K562 (cell line): Measurements from ENCODE around the gene PEX7. TPM values are rescaled to one million over a fixed set of nuclear protein-coding genes. Genes with fewer than 3 reads are reported as not detected.

ENCODE experiments used
- ADNP ChIP-seq: fragments of 200-800 bp; sonication (Bioruptor generic); IDR thresholded peaks from 2 replicates; pipeline ENCODE4 v1.6.1; 2016; ENCODE audit warnings: missing genetic modification characterization, missing compliant biosample characterization
- BRCA1 ChIP-seq, 2 experiments: fragments of 450-650 bp in 1 of 2; sonication (generic) in 1 of 2; formaldehyde crosslinking in 1 of 2; IDR thresholded peaks; 2 replicates each; pipeline versions ENCODE4 v1.5.0 to v1.6.1; 2017 to 2020; ENCODE audit warnings: mild to moderate bottlenecking in 1 of 2, missing genetic modification reagents in 1 of 2
- HNRNPL ChIP-seq: fragments of 200-400 bp; formaldehyde crosslinking; IDR thresholded peaks from 2 replicates; pipeline ENCODE4 v1.6.1; 2017; ENCODE audit warnings: low read depth, mild to moderate bottlenecking, low read length
- ILK ChIP-seq: fragments of 450-650 bp; IDR thresholded peaks from 2 replicates; pipeline ENCODE4 v1.6.1; 2016; ENCODE audit warnings: missing genetic modification characterization, low read depth, mild to moderate bottlenecking, missing compliant biosample characterization, moderate library complexity, borderline replicate concordance
- MTA1 ChIP-seq: fragments of 450-650 bp; IDR thresholded peaks from 2 replicates; pipeline ENCODE4 v1.6.1; 2017; ENCODE audit warnings: borderline replicate concordance
- TCF3 ChIP-seq: sonication (generic); formaldehyde crosslinking; IDR thresholded peaks from 2 replicates; pipeline ENCODE4 v1.4.0; 2020; ENCODE audit warnings: mild to moderate bottlenecking, missing genetic modification reagents
- ZNF77 ChIP-seq: fragments of 250-450 bp; sonication (Bioruptor Pico); IDR thresholded peaks from 2 replicates; pipeline ENCODE4 v1.5.0; 2020
- polyA plus RNA-seq, 8 experiments: library from polyadenylated mRNA; depleted of rRNA in 4 of 8; stranded (reverse) in 5 of 8; unstranded in 3 of 8; fragments of >200 nt; fragmentation: Nextera tagmentation in 2 of 8; fragmentation: Illumina TruSeq in 1 of 8; extraction: Ambion mirVana in 2 of 8; extraction: Trizol in 1 of 8; gene quantifications; 2 replicates each; pipeline versions ENCODE4 v1.2.1 to v1.2.3, GENCODE V29; 2011 to 2014; ENCODE audit warnings: inconsistent platforms in 1 of 8, missing spikeins in 1 of 8
- total RNA-seq, 7 experiments: library from RNA; depleted of rRNA in 6 of 7; stranded (reverse); fragments of >200 nt in 6 of 7; fragmentation: Illumina TruSeq in 2 of 7; extraction: Trizol in 2 of 7; gene quantifications; 2 replicates each; pipeline versions ENCODE4 v1.2.1 to v1.2.3, GENCODE V29; 2011 to 2021; ENCODE audit warnings: low replicate concordance in 1 of 7
- TF ChIP-seq, protein P1 (sequence below): fragments of 450-650 bp; formaldehyde crosslinking; IDR thresholded peaks from 2 replicates; pipeline ENCODE4 v1.4.0; 2022; ENCODE audit warnings: missing genetic modification characterization
- TF ChIP-seq, protein P2 (sequence below): sonication (generic); formaldehyde crosslinking; IDR thresholded peaks from 2 replicates; pipeline ENCODE4 v1.8.0; 2022; ENCODE audit warnings: mild to moderate bottlenecking, missing genetic modification reagents
- TF ChIP-seq, protein P3 (sequence below): IDR thresholded peaks from 2 replicates; pipeline ENCODE4 v1.6.1; 2012; ENCODE audit warnings: low read depth, low read length, improper control_type of control experiment, borderline replicate concordance
- TF ChIP-seq, protein P4 (sequence below): fragments of 250-450 bp; sonication (Bioruptor Pico); IDR thresholded peaks from 2 replicates; pipeline ENCODE4 v1.9.0; 2021; ENCODE audit warnings: mild to moderate bottlenecking
- TF ChIP-seq, protein P5 (sequence below): fragments of 450-650 bp; IDR thresholded peaks from 2 replicates; pipeline ENCODE4 v1.6.1; 2016; ENCODE audit warnings: mild to moderate bottlenecking
- TF ChIP-seq, protein P6 (sequence below): IDR thresholded peaks from 2 replicates; pipeline ENCODE4 v1.6.1; 2016; ENCODE audit warnings: missing genetic modification characterization, missing compliant biosample characterization
- TF ChIP-seq, protein P7 (sequence below): IDR thresholded peaks from 2 replicates; pipeline ENCODE4 v1.6.1; 2011; ENCODE audit warnings: borderline replicate concordance, low read depth, mild to moderate bottlenecking, moderate library complexity, low read length; ENCODE audit not compliant: insufficient read depth, poor library complexity, severe bottlenecking

The PEX7 gene
- total and polyA plus RNA-seq, 9 of the 15 experiments (the other 6 are each of a cell fraction or from before 2014, with no cell fraction given), result 1.6 to 12.9 (median 9.1) TPM

DNA sequence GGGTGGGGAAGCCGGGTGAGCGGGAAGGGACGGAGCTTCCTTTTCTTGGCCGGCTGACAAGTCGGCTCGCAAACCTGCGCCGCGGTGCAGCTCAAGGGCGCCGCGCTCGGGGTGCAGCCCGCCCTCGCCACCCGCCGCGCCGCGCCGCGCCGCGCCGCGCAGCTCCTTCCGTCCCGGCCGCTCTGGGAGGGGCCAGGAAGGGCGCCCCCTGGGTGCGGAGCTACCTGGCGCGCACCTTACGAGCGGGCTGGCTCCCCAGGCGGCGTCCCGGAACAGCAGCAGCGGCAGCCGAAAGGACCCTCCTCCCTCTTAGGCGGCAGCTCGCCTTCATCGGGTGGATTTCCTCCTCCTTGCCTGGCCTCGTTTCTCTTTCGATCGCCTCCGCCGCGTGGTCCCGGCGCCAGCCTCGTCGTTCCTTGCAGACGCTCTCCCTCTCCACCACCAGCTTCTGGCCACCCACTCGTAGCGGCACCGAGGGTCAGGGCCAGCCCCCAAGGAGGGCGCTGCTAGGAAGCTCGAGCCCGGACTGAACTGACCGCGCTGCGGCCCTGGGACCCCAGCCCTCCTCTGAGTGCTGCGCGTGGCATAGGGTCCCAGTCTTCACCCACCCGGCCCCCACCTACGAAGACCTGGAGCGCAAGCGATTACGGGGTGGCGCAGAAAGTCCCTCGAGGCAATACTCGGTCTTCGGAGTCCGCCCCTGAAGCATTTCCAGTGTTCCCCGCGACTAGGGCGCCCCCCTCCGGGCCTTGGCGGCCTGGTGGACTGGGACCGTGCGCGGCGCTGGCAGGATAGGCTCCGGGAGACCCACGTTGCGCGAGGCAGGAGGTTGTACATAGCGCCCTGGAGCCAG, 29.8 kb upstream of the PEX7 start, which contains the start of gene MAP3K5 (continued):
- TF ChIP-seq, protein P1, sequence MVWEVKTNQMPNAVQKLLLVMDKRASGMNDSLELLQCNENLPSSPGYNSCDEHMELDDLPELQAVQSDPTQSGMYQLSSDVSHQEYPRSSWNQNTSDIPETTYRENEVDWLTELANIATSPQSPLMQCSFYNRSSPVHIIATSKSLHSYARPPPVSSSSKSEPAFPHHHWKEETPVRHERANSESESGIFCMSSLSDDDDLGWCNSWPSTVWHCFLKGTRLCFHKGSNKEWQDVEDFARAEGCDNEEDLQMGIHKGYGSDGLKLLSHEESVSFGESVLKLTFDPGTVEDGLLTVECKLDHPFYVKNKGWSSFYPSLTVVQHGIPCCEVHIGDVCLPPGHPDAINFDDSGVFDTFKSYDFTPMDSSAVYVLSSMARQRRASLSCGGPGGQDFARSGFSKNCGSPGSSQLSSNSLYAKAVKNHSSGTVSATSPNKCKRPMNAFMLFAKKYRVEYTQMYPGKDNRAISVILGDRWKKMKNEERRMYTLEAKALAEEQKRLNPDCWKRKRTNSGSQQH (CRISPR knock-in tag), result peak; percentile 89
- TF ChIP-seq, protein P2, sequence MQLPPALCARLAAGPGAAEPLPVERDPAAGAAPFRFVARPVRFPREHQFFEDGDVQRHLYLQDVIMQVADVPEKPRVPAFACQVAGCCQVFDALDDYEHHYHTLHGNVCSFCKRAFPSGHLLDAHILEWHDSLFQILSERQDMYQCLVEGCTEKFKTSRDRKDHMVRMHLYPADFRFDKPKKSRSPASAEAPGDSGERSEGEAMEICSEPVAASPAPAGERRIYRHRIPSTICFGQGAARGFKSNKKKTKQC (CRISPR knock-in tag), result peak; percentile 81; the same call in 1 of the 2 replicates
- TF ChIP-seq, protein P3, sequence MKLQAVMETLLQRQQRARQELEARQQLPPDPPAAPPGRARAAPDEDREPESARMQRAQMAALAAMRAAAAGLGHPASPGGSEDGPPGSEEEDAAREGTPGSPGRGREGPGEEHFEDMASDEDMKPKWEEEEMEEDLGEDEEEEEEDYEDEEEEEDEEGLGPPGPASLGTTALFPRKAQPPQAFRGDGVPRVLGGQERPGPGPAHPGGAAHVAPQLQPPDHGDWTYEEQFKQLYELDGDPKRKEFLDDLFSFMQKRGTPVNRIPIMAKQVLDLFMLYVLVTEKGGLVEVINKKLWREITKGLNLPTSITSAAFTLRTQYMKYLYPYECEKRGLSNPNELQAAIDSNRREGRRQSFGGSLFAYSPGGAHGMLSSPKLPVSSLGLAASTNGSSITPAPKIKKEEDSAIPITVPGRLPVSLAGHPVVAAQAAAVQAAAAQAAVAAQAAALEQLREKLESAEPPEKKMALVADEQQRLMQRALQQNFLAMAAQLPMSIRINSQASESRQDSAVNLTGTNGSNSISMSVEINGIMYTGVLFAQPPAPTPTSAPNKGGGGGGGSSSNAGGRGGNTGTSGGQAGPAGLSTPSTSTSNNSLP, result peak; percentile 14; the same call in 1 of the 2 replicates
- TF ChIP-seq ILK (tag) (no peak), BRCA1 (IDR thresholded peaks at IDR 0.05) (no peak), BRCA1 (CRISPR knock-in tag; IDR thresholded peaks at IDR 0.05) (no peak), ZNF77 (no peak), TCF3 (CRISPR knock-in tag) (peak; percentile 16; the same call in 1 of the 2 replicates), HNRNPL (0 out of 2 replicates have a peak, but pooled peaks have one; percentile 79), MTA1 (peak; percentile 45; the same call in 1 of the 2 replicates), ADNP (tag) (no peak)
- TF ChIP-seq, protein P4, sequence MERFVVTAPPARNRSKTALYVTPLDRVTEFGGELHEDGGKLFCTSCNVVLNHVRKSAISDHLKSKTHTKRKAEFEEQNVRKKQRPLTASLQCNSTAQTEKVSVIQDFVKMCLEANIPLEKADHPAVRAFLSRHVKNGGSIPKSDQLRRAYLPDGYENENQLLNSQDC, result no peak
- TF ChIP-seq, protein P5, sequence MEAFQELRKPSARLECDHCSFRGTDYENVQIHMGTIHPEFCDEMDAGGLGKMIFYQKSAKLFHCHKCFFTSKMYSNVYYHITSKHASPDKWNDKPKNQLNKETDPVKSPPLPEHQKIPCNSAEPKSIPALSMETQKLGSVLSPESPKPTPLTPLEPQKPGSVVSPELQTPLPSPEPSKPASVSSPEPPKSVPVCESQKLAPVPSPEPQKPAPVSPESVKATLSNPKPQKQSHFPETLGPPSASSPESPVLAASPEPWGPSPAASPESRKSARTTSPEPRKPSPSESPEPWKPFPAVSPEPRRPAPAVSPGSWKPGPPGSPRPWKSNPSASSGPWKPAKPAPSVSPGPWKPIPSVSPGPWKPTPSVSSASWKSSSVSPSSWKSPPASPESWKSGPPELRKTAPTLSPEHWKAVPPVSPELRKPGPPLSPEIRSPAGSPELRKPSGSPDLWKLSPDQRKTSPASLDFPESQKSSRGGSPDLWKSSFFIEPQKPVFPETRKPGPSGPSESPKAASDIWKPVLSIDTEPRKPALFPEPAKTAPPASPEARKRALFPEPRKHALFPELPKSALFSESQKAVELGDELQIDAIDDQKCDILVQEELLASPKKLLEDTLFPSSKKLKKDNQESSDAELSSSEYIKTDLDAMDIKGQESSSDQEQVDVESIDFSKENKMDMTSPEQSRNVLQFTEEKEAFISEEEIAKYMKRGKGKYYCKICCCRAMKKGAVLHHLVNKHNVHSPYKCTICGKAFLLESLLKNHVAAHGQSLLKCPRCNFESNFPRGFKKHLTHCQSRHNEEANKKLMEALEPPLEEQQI, result 0 out of 2 replicates have a peak, but pooled peaks have one; percentile 45
- TF ChIP-seq, protein P6, sequence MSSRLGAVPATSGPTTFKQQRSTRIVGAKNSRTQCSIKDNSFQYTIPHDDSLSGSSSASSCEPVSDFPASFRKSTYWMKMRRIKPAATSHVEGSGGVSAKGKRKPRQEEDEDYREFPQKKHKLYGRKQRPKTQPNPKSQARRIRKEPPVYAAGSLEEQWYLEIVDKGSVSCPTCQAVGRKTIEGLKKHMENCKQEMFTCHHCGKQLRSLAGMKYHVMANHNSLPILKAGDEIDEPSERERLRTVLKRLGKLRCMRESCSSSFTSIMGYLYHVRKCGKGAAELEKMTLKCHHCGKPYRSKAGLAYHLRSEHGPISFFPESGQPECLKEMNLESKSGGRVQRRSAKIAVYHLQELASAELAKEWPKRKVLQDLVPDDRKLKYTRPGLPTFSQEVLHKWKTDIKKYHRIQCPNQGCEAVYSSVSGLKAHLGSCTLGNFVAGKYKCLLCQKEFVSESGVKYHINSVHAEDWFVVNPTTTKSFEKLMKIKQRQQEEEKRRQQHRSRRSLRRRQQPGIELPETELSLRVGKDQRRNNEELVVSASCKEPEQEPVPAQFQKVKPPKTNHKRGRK (tag), result peak; percentile 38; the same call in 1 of the 2 replicates
- TF ChIP-seq, protein P7, sequence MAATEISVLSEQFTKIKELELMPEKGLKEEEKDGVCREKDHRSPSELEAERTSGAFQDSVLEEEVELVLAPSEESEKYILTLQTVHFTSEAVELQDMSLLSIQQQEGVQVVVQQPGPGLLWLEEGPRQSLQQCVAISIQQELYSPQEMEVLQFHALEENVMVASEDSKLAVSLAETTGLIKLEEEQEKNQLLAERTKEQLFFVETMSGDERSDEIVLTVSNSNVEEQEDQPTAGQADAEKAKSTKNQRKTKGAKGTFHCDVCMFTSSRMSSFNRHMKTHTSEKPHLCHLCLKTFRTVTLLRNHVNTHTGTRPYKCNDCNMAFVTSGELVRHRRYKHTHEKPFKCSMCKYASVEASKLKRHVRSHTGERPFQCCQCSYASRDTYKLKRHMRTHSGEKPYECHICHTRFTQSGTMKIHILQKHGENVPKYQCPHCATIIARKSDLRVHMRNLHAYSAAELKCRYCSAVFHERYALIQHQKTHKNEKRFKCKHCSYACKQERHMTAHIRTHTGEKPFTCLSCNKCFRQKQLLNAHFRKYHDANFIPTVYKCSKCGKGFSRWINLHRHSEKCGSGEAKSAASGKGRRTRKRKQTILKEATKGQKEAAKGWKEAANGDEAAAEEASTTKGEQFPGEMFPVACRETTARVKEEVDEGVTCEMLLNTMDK, result peak; percentile 99
